ENCODE data around the gene GAS7.

The GAS7 gene

DNA sequence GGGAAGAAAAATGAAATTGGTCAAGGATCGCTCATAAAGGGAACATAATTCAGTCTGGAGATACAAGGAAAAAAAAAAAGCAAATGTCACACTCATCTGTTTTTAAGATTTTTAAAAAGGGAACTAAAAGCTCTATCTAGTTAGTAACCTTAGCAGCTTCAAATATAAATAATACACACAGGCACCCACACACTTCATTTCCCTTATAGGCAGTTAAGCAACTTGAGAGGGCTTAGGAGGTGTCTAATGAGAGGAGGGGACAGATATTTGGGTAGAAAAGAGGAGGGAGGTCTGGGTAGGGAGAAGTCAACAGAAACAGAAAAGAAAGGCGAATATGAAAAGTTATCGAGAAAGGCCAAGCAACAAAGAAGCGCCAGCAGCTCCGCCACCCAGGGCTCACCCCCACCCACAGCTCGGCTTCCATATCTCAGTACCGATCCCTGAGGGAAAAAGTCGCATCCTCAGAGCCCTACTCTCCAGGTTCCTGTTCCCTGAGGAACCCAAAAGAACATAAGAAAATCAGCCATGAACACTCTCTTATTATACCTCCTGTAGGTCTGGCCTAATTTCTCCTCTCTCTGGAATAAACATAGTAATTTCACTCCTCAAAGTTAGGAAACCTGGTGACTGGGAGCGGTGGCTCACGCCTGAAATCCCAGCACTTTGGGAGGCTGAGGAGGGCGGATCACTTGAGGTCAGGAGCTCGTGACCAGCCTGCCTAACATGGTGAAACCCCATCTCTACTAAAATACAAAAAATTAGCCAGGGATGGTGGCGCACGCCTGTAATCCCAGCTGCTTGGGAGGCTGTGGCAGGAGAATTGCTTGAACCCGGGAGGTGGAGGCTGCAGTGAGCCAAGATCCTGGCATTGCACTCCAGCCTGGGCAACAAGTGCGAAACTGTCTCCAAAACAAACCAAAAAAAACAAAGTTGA is 223.7 kb downstream of the GAS7 start:
- no peak for DNase-seq

DNA sequence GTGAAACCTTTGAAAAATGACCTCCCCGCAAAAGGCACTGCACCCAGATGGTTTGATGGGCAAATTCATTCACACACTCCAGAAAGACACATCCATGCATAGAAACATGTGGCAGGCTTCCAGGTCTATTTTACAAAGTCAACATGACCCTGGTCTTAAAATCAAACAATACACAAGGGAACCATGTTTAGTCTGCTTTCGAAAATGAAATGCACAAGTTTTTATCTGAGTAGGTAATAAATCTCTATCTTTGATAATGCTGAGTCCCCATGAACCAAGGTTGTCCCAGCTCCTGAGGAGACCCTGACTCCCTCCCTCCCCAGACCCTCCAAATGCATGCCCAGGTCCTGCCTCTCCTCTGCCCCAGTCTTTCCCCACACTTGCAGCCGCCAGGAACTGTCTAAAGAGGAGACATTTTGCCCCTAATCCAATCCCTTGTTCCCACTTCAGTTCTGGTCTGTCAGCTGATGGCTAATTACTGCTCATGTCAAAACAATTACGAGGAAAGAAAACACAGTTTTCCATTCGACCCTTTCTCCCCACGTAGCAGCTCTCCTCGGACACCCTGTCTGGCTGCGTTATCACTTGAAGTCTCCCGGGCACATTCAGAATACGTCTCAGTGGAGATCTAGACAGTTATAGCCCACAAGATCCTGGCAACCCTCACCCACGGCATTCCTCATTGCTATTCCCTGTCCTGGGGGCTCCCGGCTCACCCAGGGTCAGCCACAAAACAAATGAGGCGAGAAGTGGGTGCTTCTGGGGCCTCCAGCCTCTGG is 224.5 kb downstream of the GAS7 start:
- DNase-seq = no peak

DNA sequence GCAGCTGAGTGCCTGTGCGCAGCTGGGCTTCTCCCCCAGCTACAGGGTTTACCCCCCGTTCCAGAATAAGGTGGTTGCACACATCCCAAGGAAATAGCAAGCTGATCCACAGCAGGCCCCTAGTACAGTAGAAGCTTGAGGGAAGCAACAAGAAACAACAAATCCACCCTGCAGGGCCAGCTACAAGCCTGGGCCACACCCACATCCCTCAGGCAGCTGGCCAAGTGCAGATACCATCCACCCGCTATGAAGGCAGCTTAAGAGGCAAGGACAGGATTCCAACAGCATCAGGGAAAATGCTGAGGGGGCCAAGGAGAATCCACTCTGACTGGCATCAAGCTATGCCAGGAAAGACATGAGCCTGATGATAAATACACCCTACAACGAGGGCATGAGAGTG is 226.4 kb downstream of the GAS7 start:
- DNase-seq = no peak

DNA sequence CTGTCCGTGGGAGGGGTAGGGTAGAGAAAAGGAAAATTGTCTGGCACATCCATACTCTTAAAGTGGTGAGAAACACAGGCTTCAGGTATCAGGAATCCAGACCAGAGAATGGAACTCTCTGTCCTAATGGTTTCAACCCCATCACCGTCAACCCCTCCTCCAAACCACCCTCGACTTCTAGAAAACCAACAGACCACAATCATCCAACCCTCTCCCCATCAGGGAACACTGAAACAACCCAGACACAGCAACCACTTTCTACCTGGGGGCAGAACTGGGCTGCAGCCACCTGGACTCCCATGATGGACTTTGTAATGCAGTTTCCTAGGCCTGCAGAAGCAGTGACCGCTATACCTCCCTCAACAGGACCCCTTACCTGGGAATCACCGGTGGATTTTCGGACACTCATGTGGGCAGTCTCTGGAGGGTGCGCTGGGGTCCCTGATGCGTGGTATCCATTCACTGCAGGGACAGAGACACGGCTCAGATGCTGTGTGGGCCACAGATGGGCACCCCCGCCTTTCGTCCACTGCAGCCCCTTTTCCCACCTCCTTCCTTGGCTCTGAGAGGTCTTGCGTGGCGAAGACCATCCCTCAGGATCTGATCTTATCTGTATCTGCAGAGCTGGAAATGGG is 229.0 kb downstream of the GAS7 start:
- no peak for DNase-seq

DNA sequence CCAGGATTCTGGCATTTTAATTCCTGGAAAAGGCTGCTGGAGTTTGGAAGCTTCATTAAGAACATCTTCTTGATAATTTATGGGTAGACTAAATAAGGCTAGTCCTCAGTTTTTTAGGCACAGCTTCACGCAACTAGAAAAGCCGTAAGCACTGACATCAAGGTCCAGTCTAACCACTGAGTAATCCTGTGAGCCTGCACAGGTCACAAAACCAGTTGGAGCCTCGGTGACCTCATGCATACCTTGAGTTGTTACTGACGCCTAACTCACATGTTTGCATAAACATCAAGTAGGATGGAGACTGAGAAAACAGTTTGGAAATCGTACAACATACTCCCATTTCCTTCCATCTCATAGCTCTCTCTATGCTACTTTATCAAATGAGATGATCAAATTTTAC is 229.5 kb downstream of the GAS7 start:
- DNase-seq = no peak

DNA sequence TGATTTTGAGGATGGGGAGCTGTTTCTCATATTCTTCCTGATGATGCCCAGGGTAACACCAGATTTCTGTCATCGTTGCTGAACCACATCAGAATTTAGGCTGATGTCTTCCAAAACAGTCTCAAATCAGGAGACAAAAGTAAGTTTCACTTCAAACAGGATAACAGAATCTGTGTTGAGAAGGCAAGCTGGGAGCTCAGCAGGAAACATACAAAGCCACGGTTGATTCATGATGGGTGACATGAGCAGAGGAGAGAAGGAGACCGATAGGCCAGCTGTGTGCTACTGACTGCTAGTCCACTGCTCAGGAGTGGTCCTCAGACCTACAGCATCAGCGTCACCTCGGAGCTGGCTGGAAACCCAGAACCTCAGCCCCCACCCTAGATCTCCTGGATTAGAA is 230.4 kb downstream of the GAS7 start:
- DNase-seq = no peak

DNA sequence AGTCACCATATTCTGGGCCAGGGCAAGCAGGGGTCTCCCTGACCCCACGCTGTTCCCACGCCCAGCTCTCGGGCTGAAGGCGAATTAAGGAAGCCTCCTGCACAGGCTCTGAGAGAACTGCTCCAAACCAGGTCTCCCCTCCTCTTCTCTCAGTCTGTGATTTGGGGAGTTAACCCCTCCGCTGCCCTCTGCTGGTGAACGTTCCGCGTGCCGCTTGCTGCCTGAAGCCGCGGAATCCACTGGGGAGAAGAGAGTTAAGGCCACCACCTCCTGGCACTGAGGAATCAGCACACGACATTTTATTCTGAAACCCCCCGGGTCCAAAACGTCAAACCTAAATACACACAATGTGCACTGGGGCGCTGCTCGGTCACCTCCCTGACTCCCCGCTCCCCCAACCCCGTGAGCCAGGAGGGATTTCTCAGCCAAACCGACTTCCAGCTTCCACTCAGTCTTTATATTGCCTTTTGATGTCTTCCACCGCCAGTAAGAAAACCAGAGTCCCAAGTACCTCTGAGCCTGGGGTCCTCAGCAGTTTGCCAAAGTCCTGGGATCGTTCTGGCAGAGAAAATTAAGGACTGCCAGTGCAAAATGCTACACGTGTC is 238.9 kb downstream of the GAS7 start:
- DNase-seq = peak; percentile 54

DNA sequence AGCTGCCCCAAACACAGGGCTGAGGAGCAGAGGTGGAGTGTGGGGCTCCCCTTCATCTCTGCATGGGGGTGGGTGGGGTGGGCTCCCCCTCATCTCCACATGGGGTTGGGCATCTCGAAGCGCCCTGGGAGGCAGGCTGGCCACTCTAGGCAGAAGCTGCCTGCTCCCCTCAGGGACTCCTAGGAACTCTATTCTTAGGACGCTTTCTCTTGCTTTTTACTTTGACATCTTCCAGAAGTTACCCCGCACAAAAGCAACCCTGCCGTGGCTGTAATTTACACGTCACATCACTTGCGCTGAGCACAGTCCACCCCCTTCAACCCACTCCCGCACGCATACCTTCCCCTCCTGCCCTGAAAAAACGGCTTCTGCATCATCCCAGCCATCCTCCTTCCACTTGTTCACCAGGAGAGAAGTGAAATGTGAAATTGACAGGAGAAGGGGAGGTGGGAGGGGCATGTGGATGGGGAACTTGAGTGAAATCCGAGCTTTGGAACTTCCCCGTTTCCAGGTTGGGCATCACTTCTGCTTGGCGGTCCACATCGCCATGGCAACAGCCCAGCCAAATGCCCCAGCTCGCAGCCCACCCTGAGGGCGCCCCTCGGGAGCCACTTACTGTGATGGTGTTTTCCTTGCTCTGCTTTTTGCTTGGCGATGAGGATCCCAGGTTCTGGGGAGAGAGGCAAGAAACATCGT is 239.7 kb downstream of the GAS7 start:
- DNase-seq = no peak

DNA sequence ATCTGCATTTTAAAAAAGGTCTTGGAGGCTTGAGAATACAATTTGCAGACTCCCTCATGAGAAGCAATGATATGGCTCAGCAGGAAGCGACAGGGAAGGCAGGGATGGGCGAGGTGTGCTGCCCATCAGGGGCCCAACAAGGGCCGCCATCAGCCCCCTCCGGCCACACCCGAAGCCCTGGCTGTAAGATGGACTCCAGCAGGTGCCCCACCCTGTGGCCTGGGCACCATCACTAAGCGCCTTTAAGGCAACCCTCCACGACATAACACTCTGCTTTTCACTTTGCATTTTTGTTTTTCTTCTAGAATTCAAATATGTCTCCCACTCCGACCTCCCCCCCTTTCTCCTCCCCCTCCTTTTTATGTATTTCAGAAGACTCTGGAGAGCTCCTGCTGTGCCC is 241.2 kb downstream of the GAS7 start:
- DNase-seq = no peak

DNA sequence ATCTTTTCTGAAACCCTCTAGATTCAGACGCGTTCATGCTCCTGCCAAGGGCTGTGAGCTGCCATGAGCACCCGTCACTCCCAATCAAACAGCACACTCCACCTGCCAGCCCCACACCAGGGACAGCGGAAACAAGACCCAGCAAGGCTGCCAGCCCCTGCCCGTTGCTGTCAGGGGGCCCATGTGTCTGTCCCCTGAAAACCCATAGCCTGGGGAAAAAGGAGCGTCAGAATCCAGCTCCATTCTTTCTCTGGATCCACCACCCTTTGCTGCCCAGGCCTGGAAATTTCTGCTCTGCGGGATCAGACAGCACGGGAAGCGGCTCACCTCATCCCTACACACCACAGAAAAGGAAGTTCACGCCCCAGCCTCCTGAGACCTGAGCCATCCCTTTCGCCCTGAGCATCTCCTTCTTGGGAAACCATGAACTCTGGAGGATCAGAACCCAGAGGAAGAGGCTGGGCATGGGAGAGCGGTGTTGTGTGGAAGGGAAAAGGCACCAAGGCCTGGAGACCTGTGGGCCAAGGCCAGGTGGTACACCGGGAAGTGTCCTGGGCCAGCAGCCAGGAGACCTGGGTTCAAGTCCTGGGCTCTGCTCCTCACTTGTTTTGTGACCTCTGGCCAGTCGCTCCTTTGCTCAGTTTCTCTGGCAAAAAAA is 241.8 kb downstream of the GAS7 start:
- no peak for DNase-seq

DNA sequence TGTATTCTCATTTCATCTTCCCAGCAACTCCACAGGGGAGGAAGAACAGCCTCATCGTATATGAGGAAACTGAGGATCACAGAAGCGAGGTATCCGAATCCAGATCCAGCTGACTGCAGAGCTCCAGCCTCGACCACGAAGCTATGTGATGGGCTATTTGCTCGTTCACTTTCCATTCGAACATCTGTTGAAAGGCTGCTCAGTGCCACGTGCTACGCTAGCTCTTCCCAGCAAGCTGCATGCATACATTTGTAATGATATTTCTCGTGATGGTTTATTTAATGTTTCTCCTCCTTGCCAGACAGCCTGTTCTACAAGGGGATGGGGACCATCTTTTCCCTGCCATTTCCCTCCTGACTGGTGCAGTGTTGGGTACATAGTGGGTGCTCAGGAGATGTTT is 244.9 kb downstream of the GAS7 start:
- no peak for DNase-seq

DNA sequence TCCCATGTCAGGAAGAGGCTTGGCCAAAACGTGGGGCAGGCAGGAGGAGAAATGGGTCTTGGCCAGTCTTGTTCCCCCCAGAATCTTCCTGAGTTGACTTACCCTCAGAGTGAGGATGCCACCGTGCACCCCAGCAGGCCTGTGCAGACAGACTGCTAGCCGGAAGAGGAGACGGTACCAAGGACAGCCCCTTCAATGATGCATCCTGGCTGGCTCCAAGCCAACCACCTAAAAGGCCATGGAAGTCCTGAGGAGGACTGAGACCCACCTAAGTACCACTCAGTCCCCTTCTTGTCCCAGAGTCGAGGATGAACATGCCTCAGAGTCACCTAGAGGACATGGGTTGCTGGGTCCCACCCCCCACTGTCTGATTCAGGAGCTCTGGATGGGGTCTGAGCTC is 246.6 kb downstream of the GAS7 start:
- DNase-seq = no peak

DNA sequence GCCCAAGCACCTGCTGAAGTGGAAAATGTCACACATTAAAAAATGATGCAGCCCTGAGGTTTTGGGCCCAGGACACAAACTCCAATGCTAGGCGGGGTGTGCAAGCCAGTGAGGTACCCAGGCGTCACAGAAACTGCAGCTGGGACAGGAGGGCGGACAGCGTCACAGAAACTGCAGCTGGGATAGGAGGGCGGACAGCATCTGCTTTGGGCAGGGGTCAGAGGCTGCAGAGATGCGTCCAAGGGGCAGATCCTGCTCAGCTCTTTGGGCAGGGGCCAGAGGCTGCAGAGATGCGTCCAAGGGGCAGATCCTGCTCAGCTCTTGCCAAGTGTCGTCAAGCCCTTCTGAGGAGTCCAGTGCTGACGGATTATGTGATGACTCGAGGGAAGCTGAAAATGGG is 249.5 kb downstream of the GAS7 start:
- DNase-seq = no peak

DNA sequence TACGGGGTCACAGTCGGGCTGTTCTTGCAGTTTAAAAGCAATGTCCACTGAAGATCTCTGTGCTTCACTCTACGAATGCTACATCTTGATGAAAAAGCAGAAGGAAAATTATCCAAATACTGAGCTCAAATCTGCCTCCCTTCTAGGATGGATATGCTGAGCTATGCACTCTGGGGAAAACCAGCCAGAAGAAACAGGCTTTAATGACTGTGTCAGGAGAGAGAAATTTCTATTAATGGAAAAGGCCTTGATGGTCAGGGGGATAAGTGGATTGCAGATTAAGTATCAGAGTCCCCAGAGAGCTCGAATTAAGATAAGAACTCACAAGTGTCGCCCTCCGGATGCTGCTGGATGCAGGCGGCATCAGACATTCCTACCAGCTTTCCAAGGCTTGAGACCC is 253.7 kb downstream of the GAS7 start:
- no peak for DNase-seq

DNA sequence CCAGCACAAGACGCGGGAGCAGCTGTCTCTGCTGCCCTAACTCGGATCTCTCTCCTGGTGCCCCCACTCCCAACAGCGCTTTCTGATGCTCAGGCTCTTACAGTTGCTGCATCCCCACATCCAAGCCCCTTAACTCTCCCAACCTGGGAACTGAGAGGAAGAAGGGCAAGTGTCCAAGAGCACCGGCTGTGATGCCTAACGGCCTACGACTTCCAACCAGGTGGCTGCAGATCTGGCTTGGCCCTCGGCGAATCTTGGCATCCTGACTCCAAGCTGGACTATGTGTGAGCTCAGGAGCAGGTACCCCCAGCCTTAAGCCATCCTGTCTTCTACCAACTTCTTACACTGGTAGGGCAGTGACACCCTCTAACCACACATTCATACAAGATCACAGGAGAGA is 255.1 kb downstream of the GAS7 start:
- no peak for DNase-seq

DNA sequence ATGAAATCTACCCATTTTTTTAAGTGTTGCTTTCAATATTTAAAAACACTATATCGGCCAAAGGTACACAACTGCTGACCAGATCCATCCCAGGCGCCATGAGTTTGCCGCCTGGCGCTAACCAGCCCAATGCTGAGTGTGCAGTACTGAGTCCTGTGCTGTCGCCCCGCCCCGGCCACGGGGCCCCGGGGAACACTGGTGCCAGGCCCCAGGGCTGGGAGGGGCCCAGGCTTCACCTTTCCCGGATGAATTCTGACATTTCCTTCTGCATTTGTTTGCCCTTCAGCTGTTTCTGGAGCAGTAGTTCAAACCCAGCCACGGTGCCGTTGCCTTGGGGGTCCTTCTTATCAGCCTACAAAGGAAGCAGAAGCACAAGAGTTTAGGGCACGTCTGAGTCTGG is 255.5 kb downstream of the GAS7 start:
- no peak for DNase-seq

DNA sequence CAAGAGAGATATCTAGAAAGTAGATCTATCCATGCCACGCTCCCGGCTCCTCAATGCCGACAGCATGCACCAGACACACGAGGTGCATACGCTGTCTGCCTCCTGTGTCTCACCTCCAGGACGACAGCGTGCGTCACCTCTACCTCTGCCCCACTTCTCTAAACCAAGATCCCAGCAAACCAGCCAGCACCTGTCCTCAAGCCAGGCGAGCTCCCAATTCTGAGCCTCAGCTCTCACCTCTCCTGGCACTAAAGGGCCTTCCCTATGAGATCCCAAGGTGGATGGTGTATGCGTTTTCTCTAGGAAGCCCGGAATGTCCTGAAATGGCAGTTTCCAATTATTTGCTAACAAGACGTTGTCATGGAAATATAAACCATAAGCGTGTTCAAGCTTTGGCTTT is 257.1 kb downstream of the GAS7 start:
- DNase-seq = no peak

DNA sequence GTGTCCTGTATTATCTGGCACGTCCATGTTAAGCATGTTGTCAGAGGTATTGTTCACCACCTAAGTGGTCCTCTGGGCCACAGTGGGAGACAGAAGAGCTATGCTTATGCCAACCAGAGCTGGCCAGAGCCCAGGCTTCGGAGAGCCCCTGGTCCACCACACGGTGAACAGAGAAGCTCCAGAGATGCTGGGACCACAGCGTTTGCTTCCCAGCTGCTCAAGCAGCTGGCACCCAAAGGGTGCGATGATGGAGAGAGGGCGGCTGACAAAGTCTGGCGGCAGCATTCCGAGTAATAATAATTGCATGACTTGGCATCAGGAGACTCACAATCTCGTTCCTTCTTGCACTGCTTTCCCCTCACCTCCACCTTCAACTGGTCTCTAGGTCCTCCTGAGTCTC is 257.6 kb downstream of the GAS7 start:
- no peak for DNase-seq

DNA sequence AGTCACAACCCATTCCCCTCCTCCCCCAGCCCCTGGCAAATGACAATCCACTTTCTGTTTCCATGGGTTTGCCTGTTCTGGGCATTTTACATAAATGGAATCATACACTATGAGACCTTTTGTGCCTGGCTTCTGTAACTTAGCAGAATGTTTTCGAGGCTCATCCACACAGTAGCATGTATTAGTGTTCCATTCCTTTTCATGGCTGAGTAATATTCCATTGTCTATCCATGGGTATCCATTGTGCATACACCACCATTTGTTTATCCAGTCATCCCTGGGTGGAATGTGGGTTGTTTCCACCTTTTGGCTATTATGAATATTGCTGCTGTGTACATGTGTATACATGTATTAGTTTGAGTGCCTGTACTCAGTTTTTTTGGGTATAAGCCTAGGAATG is 259.6 kb downstream of the GAS7 start:
- DNase-seq = no peak

DNA sequence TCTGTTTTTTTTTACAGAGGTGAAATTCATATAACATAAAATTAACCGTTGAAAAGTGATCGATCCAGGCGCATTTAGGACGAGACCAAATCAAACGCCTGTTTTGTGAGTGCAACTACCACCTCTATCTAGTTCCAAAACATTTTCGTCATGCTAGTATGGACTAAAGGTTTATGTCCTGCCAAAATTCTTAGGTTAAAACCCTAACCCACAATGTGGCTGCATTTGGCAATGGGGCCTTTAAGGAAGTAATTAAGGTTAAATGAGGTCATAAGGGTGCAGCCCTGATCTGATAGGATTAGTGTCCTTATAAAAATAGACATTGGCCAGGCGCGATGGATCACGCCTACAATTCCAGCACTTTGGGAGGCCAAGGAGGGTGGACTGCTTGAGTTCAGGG is 260.5 kb downstream of the GAS7 start:
- DNase-seq = no peak

DNA sequence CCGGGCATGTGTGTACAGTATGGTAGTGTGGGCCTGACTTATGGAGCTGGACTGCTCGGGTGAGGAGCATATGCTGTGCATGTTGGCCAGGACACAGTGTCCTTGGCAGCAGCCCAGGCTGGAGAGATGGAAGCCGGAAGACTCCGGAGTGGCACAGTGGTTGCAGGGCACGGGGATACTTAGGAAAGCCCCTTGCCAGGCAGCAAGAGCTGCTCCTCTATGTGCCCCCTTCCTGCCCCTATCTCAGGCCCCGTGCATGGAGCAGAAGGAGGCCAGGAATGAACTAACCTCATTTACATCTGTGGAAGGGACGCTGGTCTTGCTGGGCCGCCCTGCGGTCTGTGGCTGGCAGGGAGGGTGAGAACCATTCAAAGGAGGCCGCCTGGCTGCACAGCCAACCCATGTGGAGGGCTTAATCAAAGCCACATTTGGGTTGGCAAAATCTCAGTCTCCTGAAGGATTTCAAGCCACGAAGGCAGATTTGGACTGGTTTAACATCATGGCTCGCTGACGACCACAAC is 261.1 kb downstream of the GAS7 start:
- DNase-seq = no peak

DNA sequence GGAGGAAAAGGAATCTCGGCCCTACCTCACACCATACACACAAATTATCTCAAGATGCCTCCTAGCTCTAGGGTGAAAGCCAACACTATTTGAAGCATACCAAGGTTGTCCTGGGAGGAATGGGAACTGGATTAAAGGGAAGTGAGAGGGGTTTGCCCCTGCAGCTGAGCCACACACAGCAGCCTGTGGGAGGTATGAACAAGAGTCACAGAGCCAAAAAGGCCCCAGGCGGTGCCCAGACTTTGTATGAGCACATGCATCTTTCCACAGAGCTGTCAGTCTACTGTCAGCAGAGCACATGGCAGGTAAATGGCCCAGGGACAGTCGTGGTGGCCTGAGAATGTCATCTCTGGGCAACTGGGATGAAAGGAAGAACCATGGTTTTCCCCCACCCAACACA is 262.3 kb downstream of the GAS7 start:
- DNase-seq = no peak

All from activated CD4-positive, alpha-beta T cell treated with anti-CD3 and anti-CD28 coated beads, Interleukin-2, Interleukin-6, amounts not matched to agents 100 ng/mL and 50 ng/mL, durations not matched to agents 16 hours and 8 hours (primary cell).